Measurements from ENCODE around the gene HTR6.

HTR6 gene

GRCh38 chr1:19688041-19688842 lies 23.6 kb downstream of the HTR6 start:
- DNase-seq (ENCODE audit: low read depth in 3 of 3), result peak in 2 of 3 experiments; percentile 5 to 13

- no peak for DNase-seq (ENCODE audit: low read depth in 3 of 3)
These were observed 24.5 kb downstream of the HTR6 start for GRCh38 chr1:19689085-19689757.

- no peak for DNase-seq (ENCODE audit: low read depth in 3 of 3)
These were observed 25.2 kb downstream of the HTR6 start for GRCh38 chr1:19689856-19690255.

- DNase-seq (ENCODE audit: low read depth in 3 of 3), result no peak
These were observed 25.7 kb downstream of the HTR6 start for GRCh38 chr1:19690342-19690741.

GRCh38 chr1:19694298-19694697 lies 29.6 kb downstream of the HTR6 start:
- no peak for DNase-seq (ENCODE audit: low read depth in 3 of 3)

GRCh38 chr1:19695772-19696171 lies 31.1 kb downstream of the HTR6 start:
- no peak for DNase-seq (ENCODE audit: low read depth in 3 of 3)

- no peak for DNase-seq (ENCODE audit: low read depth in 3 of 3)
These were observed 32.1 kb downstream of the HTR6 start for GRCh38 chr1:19696820-19697219.

GRCh38 chr1:19698181-19698580 lies 33.5 kb downstream of the HTR6 start:
- no peak for DNase-seq (ENCODE audit: low read depth in 3 of 3)

GRCh38 chr1:19700079-19700777 lies 35.6 kb downstream of the HTR6 start:
- DNase-seq (ENCODE audit: low read depth in 3 of 3), result no peak

- DNase-seq (ENCODE audit: low read depth in 3 of 3), result no peak
These were observed 38.6 kb downstream of the HTR6 start for GRCh38 chr1:19703280-19703679.

GRCh38 chr1:19704247-19705113 lies 39.8 kb downstream of the HTR6 start:
- DNase-seq (ENCODE audit: low read depth in 3 of 3), result peak; percentile 39 to 44 (median 43)

GRCh38 chr1:19705464-19705863 lies 40.8 kb downstream of the HTR6 start:
- no peak for DNase-seq (ENCODE audit: low read depth in 3 of 3)

GRCh38 chr1:19706136-19706535 lies 41.5 kb downstream of the HTR6 start:
- no peak for DNase-seq (ENCODE audit: low read depth in 3 of 3)

GRCh38 chr1:19708567-19709110 lies 44.0 kb downstream of the HTR6 start:
- DNase-seq (ENCODE audit: low read depth in 3 of 3), result no peak

GRCh38 chr1:19709260-19709793 lies 44.7 kb downstream of the HTR6 start:
- DNase-seq (ENCODE audit: low read depth in 3 of 3), result no peak

GRCh38 chr1:19710825-19711611 lies 46.3 kb downstream of the HTR6 start:
- no peak for DNase-seq (ENCODE audit: low read depth in 3 of 3)

GRCh38 chr1:19712928-19713327 lies 48.3 kb downstream of the HTR6 start:
- no peak for DNase-seq (ENCODE audit: low read depth in 3 of 3)

GRCh38 chr1:19715334-19716203 lies 50.9 kb downstream of the HTR6 start:
- DNase-seq (ENCODE audit: low read depth in 3 of 3), result peak; percentile 56 to 66 (median 61)

- no peak for DNase-seq (ENCODE audit: low read depth in 3 of 3)
These were observed 52.8 kb downstream of the HTR6 start for GRCh38 chr1:19717467-19717866.

All from stimulated activated CD4-positive, alpha-beta T cell treated with anti-CD3 and anti-CD28 coated beads, TNF-alpha, amount 100 ng/mL, for 4 hours (primary cell).